Measurements from ENCODE around the gene RBM38. TPM values are rescaled to one million over a fixed set of nuclear protein-coding genes. Genes with fewer than 3 reads are reported as not detected.

The RBM38 gene
- total and polyA plus RNA-seq, 9 of the 15 experiments (the other 6 are each of a cell fraction or from before 2014, with no cell fraction given) = 0.28 to 82.4 (median 33.2) TPM

DNA sequence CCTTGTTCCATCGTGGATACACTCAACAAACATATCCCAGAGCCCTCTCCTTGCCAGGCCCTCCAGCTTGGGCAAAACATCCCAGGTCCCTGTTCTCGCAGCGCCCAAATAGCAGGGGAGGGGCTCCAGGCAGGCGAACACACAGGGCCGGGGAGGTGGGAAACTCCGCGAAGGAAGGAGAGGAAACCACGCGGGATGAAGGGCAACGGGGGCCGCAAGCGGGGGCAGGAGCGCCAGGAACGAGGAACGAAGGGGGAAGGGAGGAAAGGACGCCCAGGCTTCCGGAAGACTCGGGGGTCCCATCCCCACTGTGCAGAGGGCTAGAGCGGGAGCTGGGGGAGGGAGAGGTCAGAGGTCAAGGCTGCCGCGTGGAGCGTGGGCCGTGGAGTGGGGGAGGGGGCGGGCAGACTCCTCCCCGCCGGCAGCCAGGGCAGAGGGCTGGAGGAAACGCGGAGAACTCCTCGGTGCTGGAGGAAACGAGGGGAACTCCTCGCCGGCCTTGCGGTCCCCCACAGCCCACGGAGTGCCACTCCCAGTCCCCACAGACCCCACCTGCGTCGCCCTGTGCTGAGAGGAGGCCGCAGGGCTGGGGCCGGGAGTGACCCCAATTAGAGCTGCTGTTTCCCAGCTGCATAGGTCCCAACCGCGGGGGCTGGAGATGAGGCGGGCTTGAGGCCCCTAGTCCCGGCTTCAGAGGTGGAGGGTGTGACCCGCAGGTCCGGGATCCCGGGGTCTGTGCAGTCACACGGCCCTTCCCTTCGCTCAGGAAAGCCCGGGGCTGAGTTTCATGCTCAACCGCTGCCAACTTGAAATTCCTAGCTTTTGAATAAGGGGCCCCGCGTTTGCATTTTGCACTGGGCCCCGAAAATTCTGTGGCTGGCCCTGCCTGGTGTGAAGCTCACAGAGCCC, 1.2 kb upstream of the RBM38 start (continued):
- TF ChIP-seq WHSC1 (IDR thresholded peaks at IDR 0.05; ENCODE audit: low read length) (no peak), NCOA6 (IDR thresholded peaks at IDR 0.05) (no peak), POU5F1 (IDR thresholded peaks at IDR 0.05; ENCODE audit: borderline replicate concordance, low read depth, low read length, partially characterized antibody) (no peak), TCF7 (IDR thresholded peaks at IDR 0.05; ENCODE audit: borderline replicate concordance) (no peak), ZFP30 (CRISPR knock-in tag; IDR thresholded peaks at IDR 0.05; ENCODE audit: borderline replicate concordance) (no peak), CBX8 (IDR thresholded peaks at IDR 0.05; ENCODE audit: borderline replicate concordance, extremely low read depth, low read depth, low read length, poor library complexity, severe bottlenecking) (no peak), EZH2 (IDR thresholded peaks at IDR 0.05; ENCODE audit: borderline replicate concordance, low read depth, low read length) (no peak), NCOA4 (IDR thresholded peaks at IDR 0.05; ENCODE audit: partially characterized antibody) (no peak), ZNF830 (CRISPR knock-in tag; IDR thresholded peaks at IDR 0.05) (no peak), RAD21 (CRISPR knock-in tag; conservative IDR thresholded peaks at IDR 0.05 in 1 of 2, IDR thresholded peaks at IDR 0.05 in 1 of 2) (no peak), POLR2B (IDR thresholded peaks at IDR 0.05; ENCODE audit: low read depth, partially characterized antibody) (no peak), ZBTB7A (IDR thresholded peaks at IDR 0.05; ENCODE audit: borderline replicate concordance, control insufficient read depth, low read depth, low read length) (peak; percentile 78), THRAP3 (IDR thresholded peaks at IDR 0.05; ENCODE audit: borderline replicate concordance) (no peak), MAFK (IDR thresholded peaks at IDR 0.05; ENCODE audit: low read length) (no peak), SIRT6 (IDR thresholded peaks at IDR 0.05; ENCODE audit: low read depth, low read length) (no peak), ZNF507 (tag; conservative IDR thresholded peaks at IDR 0.05) (no peak)
- TF ChIP-seq, protein P1, sequence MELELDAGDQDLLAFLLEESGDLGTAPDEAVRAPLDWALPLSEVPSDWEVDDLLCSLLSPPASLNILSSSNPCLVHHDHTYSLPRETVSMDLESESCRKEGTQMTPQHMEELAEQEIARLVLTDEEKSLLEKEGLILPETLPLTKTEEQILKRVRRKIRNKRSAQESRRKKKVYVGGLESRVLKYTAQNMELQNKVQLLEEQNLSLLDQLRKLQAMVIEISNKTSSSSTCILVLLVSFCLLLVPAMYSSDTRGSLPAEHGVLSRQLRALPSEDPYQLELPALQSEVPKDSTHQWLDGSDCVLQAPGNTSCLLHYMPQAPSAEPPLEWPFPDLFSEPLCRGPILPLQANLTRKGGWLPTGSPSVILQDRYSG (tag; conservative IDR thresholded peaks at IDR 0.05; ENCODE audit: low read depth) = peak; percentile 77
- TF ChIP-seq, protein P2, sequence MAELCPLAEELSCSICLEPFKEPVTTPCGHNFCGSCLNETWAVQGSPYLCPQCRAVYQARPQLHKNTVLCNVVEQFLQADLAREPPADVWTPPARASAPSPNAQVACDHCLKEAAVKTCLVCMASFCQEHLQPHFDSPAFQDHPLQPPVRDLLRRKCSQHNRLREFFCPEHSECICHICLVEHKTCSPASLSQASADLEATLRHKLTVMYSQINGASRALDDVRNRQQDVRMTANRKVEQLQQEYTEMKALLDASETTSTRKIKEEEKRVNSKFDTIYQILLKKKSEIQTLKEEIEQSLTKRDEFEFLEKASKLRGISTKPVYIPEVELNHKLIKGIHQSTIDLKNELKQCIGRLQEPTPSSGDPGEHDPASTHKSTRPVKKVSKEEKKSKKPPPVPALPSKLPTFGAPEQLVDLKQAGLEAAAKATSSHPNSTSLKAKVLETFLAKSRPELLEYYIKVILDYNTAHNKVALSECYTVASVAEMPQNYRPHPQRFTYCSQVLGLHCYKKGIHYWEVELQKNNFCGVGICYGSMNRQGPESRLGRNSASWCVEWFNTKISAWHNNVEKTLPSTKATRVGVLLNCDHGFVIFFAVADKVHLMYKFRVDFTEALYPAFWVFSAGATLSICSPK (IDR thresholded peaks at IDR 0.05; ENCODE audit: borderline replicate concordance) = no peak
- TF ChIP-seq, protein P3, sequence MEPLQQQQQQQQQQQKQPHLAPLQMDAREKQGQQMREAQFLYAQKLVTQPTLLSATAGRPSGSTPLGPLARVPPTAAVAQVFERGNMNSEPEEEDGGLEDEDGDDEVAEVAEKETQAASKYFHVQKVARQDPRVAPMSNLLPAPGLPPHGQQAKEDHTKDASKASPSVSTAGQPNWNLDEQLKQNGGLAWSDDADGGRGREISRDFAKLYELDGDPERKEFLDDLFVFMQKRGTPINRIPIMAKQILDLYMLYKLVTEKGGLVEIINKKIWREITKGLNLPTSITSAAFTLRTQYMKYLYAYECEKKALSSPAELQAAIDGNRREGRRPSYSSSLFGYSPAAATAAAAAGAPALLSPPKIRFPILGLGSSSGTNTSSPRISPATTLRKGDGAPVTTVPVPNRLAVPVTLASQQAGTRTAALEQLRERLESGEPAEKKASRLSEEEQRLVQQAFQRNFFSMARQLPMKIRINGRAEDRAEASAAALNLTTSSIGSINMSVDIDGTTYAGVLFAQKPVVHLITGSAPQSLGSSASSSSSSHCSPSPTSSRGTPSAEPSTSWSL (CRISPR knock-in tag; IDR thresholded peaks at IDR 0.05; ENCODE audit: borderline replicate concordance) = no peak
- TF ChIP-seq, protein P4, sequence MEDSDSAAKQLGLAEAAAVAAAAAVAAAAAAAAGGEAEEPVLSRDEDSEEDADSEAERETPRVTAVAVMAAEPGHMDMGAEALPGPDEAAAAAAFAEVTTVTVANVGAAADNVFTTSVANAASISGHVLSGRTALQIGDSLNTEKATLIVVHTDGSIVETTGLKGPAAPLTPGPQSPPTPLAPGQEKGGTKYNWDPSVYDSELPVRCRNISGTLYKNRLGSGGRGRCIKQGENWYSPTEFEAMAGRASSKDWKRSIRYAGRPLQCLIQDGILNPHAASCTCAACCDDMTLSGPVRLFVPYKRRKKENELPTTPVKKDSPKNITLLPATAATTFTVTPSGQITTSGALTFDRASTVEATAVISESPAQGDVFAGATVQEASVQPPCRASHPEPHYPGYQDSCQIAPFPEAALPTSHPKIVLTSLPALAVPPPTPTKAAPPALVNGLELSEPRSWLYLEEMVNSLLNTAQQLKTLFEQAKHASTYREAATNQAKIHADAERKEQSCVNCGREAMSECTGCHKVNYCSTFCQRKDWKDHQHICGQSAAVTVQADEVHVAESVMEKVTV (CRISPR knock-in tag; IDR thresholded peaks at IDR 0.05) = no peak
